ENCODE measurements around the gene NSUN4.

The NSUN4 gene

DNA sequence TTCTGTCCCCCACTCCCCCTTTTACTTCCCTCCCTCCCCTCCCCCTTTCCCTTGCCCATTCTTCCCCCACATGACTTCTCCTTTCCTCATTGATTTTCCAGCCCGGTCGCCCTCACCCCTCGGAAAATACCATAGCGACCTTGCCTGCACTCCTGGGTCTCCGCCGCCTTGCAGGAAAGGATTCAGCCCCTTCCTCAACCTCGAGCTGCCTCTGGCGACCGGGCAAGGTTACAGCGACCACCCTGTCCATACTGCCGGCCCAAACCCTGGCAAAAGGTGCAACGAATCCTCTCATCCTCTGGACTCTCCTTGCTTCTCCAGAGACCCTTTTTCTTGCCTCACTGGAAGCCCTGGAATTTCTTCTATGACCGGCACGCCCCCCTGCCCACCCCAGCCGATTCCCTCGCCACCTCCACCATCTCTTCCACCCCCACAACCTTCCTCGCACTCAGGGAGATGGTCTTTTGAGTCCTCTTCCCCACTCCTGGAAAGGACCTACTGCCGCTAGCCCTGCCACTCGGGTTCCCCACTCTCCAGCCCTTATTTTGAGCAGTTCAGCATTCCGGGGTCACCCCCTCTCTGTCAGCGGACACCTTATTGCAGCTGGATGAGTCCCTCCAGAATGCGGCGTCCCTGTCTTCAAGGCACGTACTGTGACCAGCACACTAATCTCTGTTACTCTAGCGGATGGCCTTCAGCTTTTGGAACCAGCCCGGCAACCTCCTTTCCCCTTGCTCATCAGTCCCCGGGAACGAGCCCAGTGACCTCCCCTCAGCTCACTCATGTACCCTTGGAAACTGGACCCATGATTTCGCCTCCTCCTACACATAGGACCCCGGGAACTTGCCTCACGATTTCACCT is 846 bp downstream of the NSUN4 start:
- Histone ChIP-seq H3K27ac (ENCODE audit: low read depth, low read length, poor library complexity, severe bottlenecking) (peak overlapping the region; percentile 75), H3K4me3 (ENCODE audit: low read depth, low read length, poor library complexity, severe bottlenecking) (peak overlapping the region; percentile 84), H3K36me3 (ENCODE audit: insufficient read depth, low read length) (peaks cover 35% of the 10 kb centered on the region; the same call in 1 of the 2 replicates), H3K4me2 (ENCODE audit: low read length) (peak overlapping the region; percentile 95), H2AFZ (ENCODE audit: low read length) (no peak overlapping the region), H3K9me2 (ENCODE audit: low read depth, low read length) (no peaks in the 10 kb centered on the region), H3K9ac (ENCODE audit: low read length) (peak overlapping the region; percentile 88), H3K9me3 (ENCODE audit: low read length) (no peaks in the 10 kb centered on the region), H3K4me1 (ENCODE audit: insufficient read depth, low read length, severe bottlenecking) (peaks cover 16% of the 10 kb centered on the region), H4K20me1 (ENCODE audit: insufficient read depth, low read length) (no peaks in the 10 kb centered on the region), H3F3A (ENCODE audit: insufficient read depth, low read length) (no peaks in the 10 kb centered on the region), H3K79me2 (ENCODE audit: insufficient read depth, low read length) (no peaks in the 10 kb centered on the region), H3K27me3 (ENCODE audit: insufficient read depth, low read length) (no peaks in the 10 kb centered on the region)
- no peak for TF ChIP-seq EZH2 (IDR thresholded peaks at IDR 0.05; ENCODE audit: borderline replicate concordance, low read length)
- TF ChIP-seq, protein P1, sequence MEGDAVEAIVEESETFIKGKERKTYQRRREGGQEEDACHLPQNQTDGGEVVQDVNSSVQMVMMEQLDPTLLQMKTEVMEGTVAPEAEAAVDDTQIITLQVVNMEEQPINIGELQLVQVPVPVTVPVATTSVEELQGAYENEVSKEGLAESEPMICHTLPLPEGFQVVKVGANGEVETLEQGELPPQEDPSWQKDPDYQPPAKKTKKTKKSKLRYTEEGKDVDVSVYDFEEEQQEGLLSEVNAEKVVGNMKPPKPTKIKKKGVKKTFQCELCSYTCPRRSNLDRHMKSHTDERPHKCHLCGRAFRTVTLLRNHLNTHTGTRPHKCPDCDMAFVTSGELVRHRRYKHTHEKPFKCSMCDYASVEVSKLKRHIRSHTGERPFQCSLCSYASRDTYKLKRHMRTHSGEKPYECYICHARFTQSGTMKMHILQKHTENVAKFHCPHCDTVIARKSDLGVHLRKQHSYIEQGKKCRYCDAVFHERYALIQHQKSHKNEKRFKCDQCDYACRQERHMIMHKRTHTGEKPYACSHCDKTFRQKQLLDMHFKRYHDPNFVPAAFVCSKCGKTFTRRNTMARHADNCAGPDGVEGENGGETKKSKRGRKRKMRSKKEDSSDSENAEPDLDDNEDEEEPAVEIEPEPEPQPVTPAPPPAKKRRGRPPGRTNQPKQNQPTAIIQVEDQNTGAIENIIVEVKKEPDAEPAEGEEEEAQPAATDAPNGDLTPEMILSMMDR (IDR thresholded peaks at IDR 0.05; ENCODE audit: low read length) = no peak

DNA sequence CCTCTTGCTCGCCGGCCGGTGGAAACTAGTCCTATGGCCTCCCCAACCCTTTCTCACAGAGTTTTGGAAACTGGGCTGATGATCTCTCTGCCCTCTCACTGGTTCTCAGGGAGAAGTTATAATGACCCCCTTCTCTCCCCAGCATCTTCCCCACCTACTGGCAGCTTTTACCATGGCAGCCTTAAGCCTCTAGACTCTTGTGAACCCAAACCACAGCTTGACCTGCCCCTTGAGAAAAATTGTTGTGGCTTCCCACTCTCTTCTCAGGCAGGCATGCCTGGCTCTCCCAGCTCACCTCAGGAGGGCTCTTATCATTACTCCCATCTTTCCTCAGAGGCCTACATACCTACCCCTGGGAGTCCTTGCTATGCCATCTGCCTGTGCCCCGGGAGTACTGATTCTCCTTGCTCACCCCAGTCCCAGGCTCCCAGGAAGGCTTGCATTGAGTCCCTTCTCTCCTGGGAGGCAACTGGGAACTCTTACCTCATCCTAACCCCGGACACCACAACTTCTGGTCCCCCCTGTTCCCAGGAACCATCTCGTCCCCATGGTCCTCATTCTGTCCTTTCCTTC is 1.6 kb downstream of the NSUN4 start:
- Histone ChIP-seq H3K36me3 (ENCODE audit: insufficient read depth, low read length) (peaks cover 41% of the 10 kb centered on the region; the same call in 1 of the 2 replicates), H3K4me1 (ENCODE audit: insufficient read depth, low read length, severe bottlenecking) (peaks cover 16% of the 10 kb centered on the region), H3K27me3 (ENCODE audit: insufficient read depth, low read length) (no peaks in the 10 kb centered on the region), H3K9ac (ENCODE audit: low read length) (no peak overlapping the region; the same call in 1 of the 2 replicates), H3K9me3 (ENCODE audit: low read length) (no peaks in the 10 kb centered on the region), H3K9me2 (ENCODE audit: low read depth, low read length) (no peaks in the 10 kb centered on the region), H3F3A (ENCODE audit: insufficient read depth, low read length) (no peaks in the 10 kb centered on the region), H4K20me1 (ENCODE audit: insufficient read depth, low read length) (no peaks in the 10 kb centered on the region), H3K27ac (ENCODE audit: low read depth, low read length, poor library complexity, severe bottlenecking) (no peak overlapping the region), H3K4me2 (ENCODE audit: low read length) (peak overlapping the region; percentile 95), H2AFZ (ENCODE audit: low read length) (no peak overlapping the region), H3K4me3 (ENCODE audit: low read depth, low read length, poor library complexity, severe bottlenecking) (peak overlapping the region; percentile 84), H3K79me2 (ENCODE audit: insufficient read depth, low read length) (no peaks in the 10 kb centered on the region)
- no peak for TF ChIP-seq EZH2 (IDR thresholded peaks at IDR 0.05; ENCODE audit: borderline replicate concordance, low read length)
- TF ChIP-seq, protein P1 (IDR thresholded peaks at IDR 0.05; ENCODE audit: low read length) = peak; percentile 52

DNA sequence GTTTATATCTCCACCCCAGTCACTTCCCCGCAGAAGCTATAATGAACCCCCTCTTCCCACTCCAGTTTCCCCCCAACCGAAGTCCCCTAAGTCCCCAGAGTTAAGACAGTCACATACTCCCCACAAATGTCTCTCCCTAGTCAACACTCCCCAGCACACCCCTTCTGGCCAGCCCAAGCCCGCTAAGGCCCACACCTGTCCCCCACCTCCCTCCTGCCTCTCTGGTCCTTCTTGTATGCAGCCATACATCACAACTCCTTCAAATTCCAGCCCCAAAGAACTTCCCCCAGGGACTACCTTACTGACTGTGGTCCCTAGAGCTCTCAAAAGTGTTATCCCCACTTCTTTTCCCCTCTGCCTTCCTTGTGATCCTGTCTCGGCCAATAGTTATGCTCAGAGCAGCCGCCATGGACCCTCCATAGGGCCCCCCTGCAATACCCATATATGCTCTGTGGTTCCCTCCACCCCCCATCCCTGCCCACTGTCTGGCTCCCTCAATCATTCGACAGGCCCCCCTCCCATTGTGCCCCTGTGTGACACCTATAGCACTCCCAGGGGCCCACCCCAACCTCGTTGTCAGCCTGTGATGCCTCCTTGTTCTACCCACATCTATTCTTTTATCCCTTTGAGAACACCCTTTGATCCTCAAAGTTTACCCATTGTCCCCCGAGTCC is 2.2 kb downstream of the NSUN4 start:
- no peaks in the 10 kb centered on the region for H3K79me2 ChIP-seq (ENCODE audit: insufficient read depth, low read length)
- H3K9me3 ChIP-seq (ENCODE audit: low read length) = no peaks in the 10 kb centered on the region
- H3K4me3 ChIP-seq (ENCODE audit: low read depth, low read length, poor library complexity, severe bottlenecking) = no peak overlapping the region
- peaks cover 47% of the 10 kb centered on the region; the same call in 1 of the 2 replicates for H3K36me3 ChIP-seq (ENCODE audit: insufficient read depth, low read length)
- no peaks in the 10 kb centered on the region for H3K27me3 ChIP-seq (ENCODE audit: insufficient read depth, low read length)
- no peak overlapping the region for H3K27ac ChIP-seq (ENCODE audit: low read depth, low read length, poor library complexity, severe bottlenecking)
- no peaks in the 10 kb centered on the region for H3F3A ChIP-seq (ENCODE audit: insufficient read depth, low read length)
- H3K9ac ChIP-seq (ENCODE audit: low read length) = no peak overlapping the region
- H2AFZ ChIP-seq (ENCODE audit: low read length) = no peak overlapping the region
- no peaks in the 10 kb centered on the region for H4K20me1 ChIP-seq (ENCODE audit: insufficient read depth, low read length)
- TF ChIP-seq EZH2 (IDR thresholded peaks at IDR 0.05; ENCODE audit: borderline replicate concordance, low read length) = no peak
- TF ChIP-seq, protein P1 (IDR thresholded peaks at IDR 0.05; ENCODE audit: low read length) = no peak
- 0 out of 2 replicates have a peak overlapping the region, but pooled peaks have one; percentile 1 for H3K4me2 ChIP-seq (ENCODE audit: low read length)
- no peaks in the 10 kb centered on the region for H3K9me2 ChIP-seq (ENCODE audit: low read depth, low read length)
- peaks cover 16% of the 10 kb centered on the region for H3K4me1 ChIP-seq (ENCODE audit: insufficient read depth, low read length, severe bottlenecking)

Measured in OCI-LY1 (cell line).